Left colon (tissue), 2 donors: ENCODE results near the gene SLC15A5. TPM values are rescaled to one million over a fixed set of nuclear protein-coding genes. Genes with fewer than 3 reads are reported as not detected.

ENCODE experiments used
- ATAC-seq: fragments of 200-7000 bp; cut with Tn5 transposase; one replicate; pipeline ENCODE4 v1.9.1; 2020; ENCODE audit warnings: mild to moderate bottlenecking, moderate library complexity
- DNase-seq, 2 donors: peaks; one replicate each; pipeline ENCODE4 v3.0.0-alpha.2; 2020
- intact Hi-C, 2 donors: fragments of 100-400 bp; cut with DNase I in 1 of 2; cut with micrococcal nuclease in 1 of 2; formaldehyde crosslinking; loops; one replicate each; pipeline versions ENCODE4 v1.11.2 to v1.14.0; 2022; cut with DNase I, micrococcal nuclease
- total RNA-seq, 2 donors: library from RNA; stranded (reverse); fragmentation: NEBNext Ultra II Directional; extraction: Animal tissue kit (Norgen Biotek cat#: 25700); gene quantifications; one replicate each; pipeline ENCODE4 v1.2.1, GENCODE V29; 2021
- donor health status: DM: no; HTN: no; CAD: no.
- donor health status: DM: yes; HTN: yes; CAD: no.

SLC15A5 gene
- total RNA-seq, 2 donors from 2014 or later = not detected

- ATAC-seq = no peak
- intact Hi-C loops = no loop called here
- no peak for DNase-seq
Measured at GRCh38 chr12:16198884-16199283, 78.6 kb downstream of the SLC15A5 start.

GRCh38 chr12:16197600-16197999 is 79.9 kb downstream of the SLC15A5 start:
- no peak for DNase-seq
- intact Hi-C loops = no loop called here

GRCh38 chr12:16189849-16190248 is 87.6 kb downstream of the SLC15A5 start:
- DNase-seq (no peak), ATAC-seq (peak; percentile 95)
- intact Hi-C loops = loop anchor here in 1 of 2 donors (10.0 kb wide), 1 partner anchor 435 kb away; no protein-coding TSS in a partner anchor

More at GRCh38 chr12:16197600-16197999, 79.9 kb downstream of the SLC15A5 start:
- peak; percentile 97 for ATAC-seq

- intact Hi-C loops = loop anchor here in 1 of 2 donors (10.0 kb wide), 1 partner anchor 437 kb away; no protein-coding TSS in a partner anchor
- ATAC-seq = peak; percentile 58
Measured at GRCh38 chr12:16187660-16188059, 89.8 kb downstream of the SLC15A5 start.

GRCh38 chr12:16184681-16185080 is 92.8 kb downstream of the SLC15A5 start:
- ATAC-seq (no peak), DNase-seq (no peak)
- intact Hi-C loops = loop anchor here in 1 of 2 donors (10.0 kb wide), 1 partner anchor 440 kb away; no protein-coding TSS in a partner anchor

More at GRCh38 chr12:16187660-16188059, 89.8 kb downstream of the SLC15A5 start:
- peak in 1 of 2 donors; percentile 7 for DNase-seq

- intact Hi-C loops = loop anchor here in 1 of 2 donors (10.0 kb wide), 1 partner anchor 441 kb away; no protein-coding TSS in a partner anchor
- no peak for DNase-seq
- ATAC-seq = no peak
Measured at GRCh38 chr12:16183541-16183940, 93.9 kb downstream of the SLC15A5 start.

GRCh38 chr12:16175840-16176239 is 101.6 kb downstream of the SLC15A5 start:
- intact Hi-C loops = no loop called here
- ATAC-seq (no peak), DNase-seq (no peak)

GRCh38 chr12:16174282-16174681 is 103.2 kb downstream of the SLC15A5 start:
- intact Hi-C loops = no loop called here
- DNase-seq (no peak), ATAC-seq (no peak)

GRCh38 chr12:16171348-16171747 is 106.1 kb downstream of the SLC15A5 start:
- intact Hi-C loops = no loop called here
- no peak for DNase-seq
- no peak for ATAC-seq

GRCh38 chr12:16168078-16168477 is 109.4 kb downstream of the SLC15A5 start:
- ATAC-seq (no peak), DNase-seq (no peak)
- intact Hi-C loops = loop anchor here in 1 of 2 donors (10.0 kb wide), 1 partner anchor 187 kb away; no protein-coding TSS in a partner anchor

- intact Hi-C loops = loop anchor here in 1 of 2 donors (10.0 kb wide), 1 partner anchor 188 kb away; no protein-coding TSS in a partner anchor
- DNase-seq (no peak), ATAC-seq (peak; percentile 76)
Measured at GRCh38 chr12:16166563-16167470, 110.7 kb downstream of the SLC15A5 start.

- DNase-seq = peak in 1 of 2 donors; percentile 24
- ATAC-seq = peak; percentile 91
- intact Hi-C loops = loop anchor here in 1 of 2 donors (10.0 kb wide), 1 partner anchor 189 kb away; no protein-coding TSS in a partner anchor
Measured at GRCh38 chr12:16165506-16165905, 112.0 kb downstream of the SLC15A5 start.

GRCh38 chr12:16163901-16164300 is 113.6 kb downstream of the SLC15A5 start:
- ATAC-seq (no peak), DNase-seq (no peak)
- intact Hi-C loops = loop anchor here in 1 of 2 donors (10.0 kb wide), 1 partner anchor 191 kb away; no protein-coding TSS in a partner anchor

- DNase-seq (no peak), ATAC-seq (no peak)
- intact Hi-C loops = loop anchor here in 1 of 2 donors (10.0 kb wide), 1 partner anchor 192 kb away; no protein-coding TSS in a partner anchor
Measured at GRCh38 chr12:16163146-16163545, 114.3 kb downstream of the SLC15A5 start.

GRCh38 chr12:16159571-16159970 is 117.9 kb downstream of the SLC15A5 start:
- DNase-seq (no peak), ATAC-seq (no peak)
- intact Hi-C loops = no loop called here

GRCh38 chr12:16158050-16158449 is 119.4 kb downstream of the SLC15A5 start:
- ATAC-seq (no peak), DNase-seq (no peak)
- intact Hi-C loops = no loop called here

GRCh38 chr12:16155938-16156337 is 121.5 kb downstream of the SLC15A5 start:
- DNase-seq = no peak
- no peak for ATAC-seq
- intact Hi-C loops = no loop called here

GRCh38 chr12:16154990-16155389 is 122.5 kb downstream of the SLC15A5 start:
- ATAC-seq = peak; percentile 57
- intact Hi-C loops = no loop called here

GRCh38 chr12:16152885-16153673 is 124.4 kb downstream of the SLC15A5 start:
- ATAC-seq (no peak), DNase-seq (no peak)
- intact Hi-C loops = no loop called here

More at GRCh38 chr12:16154990-16155389, 122.5 kb downstream of the SLC15A5 start:
- DNase-seq = no peak
